ENCODE measurements around the gene CFAP100.

CFAP100 gene

DNA sequence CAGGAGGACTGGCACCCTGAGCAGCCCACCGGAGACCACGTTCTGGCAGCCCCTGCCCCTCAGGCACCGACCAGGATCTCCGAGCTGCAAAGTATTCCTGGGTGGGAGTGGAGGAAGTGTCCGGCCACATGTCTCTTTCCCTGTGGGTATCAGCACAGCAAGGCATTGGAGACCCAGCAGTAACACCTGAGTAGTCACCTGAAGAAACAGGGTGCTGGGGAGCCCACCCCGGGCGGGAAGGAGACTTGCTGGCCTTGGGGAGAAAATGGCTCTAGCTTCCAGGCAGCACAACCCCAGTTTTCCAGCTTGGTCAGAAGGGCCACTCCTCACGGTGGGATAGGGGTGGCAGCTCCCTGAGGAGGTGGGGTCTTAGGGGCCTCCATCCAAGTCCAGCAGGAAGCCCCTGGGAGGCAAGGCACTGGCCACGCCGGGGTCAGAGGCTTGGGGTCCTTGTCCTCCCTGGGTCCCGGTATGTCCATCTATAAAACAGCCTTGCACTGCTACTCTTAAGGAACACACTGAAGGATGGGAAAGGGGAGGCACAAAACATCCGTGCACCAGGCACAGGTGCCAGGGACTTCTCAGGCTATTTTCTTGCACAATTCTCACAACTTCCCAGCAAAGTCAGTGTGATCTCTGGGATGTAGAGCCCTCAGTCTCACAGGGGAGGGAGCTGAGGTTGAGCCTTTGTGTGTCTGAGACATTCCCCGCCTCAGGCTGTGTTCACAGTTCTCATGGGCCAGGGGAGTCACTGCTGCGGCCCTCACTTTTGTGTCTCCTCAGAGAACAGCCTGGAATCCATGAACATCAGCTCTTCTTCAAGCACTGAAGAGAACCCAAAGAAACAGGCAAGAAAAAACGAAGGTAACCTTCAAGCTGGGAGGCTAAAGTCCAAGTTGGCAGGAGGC is 11.9 kb downstream of the CFAP100 start:
- DNase-seq = no peak

DNA sequence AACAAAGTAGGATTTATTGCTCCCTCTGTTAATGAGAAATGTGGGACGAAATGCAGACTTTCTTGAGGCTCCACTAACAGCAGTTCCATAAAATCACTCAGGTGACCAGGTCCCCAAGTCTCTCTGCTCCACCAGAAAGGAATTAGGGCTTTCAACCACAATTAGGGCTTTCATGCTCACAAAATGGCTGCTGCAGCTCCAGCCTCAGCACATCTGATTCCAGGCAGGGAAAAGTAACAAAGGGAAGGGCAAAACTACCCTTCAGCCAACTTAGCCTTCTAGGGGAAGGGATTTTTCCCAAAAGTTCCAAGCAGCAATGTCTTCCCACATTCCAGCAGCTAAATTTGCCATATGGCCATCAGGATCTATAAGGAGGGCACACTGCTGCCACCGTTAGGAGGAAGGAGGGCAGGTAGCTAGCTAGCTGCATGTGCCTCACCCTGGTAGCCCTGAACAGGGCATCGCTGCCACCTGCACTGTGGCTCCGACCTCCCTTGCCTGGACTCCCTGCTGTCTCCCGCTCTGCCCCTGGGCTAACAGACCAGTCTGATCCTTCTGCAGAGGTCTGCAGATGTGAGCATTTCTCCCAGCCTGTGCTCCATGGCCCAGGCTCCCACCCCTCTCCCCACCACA is 12.8 kb downstream of the CFAP100 start:
- DNase-seq = no peak

DNA sequence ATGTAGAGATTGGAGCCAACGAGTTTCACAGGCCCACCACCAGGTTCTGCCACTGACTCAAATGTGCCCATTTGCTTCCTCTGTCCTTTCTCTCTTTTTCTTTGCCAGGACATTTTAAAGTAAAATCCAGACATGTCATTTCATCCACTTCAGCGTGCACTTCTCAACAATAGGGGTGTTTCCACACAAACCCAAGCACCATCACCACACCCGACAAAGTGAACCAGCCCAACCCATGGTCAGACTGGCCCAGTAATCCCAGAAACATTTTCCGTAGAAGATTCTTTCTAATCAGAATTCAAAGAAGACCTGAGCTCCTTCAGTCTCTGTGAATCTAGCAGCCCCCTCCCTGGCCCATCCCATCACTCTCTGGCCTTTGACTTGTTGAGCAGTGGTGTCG is 13.4 kb downstream of the CFAP100 start:
- DNase-seq = no peak

DNA sequence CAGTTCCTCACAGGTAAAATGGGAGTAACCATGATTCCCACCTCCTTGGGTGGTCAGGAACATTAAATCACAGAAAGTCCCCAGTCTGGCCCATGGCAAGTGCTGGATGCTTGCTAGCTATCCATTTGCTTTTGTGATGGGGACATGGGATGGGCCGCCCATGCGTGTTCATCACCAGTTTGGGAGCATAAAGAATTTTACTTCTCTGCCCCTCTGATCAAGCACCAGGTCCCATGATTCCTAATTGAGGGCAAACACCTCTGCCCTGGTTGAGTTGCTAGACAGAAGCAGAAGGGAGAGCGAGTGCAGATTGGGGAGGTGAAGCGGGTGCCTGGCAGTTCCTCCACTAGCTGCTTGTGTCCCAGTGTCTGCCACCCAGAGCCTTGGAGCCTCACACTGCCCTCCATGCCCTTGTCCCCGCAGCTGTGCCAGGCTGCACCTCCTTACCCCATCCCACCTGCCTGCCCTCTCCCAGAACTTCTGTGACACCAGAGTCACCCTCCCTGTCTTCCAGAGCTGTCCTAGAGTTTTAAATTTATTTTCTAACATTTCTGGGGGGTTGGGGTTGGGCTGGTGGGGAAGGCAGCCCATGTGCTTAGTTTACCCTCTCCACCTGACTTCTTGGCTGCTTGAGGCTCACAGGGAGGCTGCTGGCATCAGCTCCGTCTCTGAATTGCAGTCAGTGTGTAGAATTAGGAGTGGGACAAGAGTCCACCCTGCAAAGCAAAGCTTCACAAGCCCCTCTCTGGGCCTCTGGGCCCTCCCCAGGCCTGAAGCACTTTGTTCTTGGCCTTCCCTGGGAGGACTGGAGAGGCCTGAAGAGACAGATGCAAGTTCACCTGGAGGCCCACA is 18.4 kb downstream of the CFAP100 start:
- no peak for DNase-seq

DNA sequence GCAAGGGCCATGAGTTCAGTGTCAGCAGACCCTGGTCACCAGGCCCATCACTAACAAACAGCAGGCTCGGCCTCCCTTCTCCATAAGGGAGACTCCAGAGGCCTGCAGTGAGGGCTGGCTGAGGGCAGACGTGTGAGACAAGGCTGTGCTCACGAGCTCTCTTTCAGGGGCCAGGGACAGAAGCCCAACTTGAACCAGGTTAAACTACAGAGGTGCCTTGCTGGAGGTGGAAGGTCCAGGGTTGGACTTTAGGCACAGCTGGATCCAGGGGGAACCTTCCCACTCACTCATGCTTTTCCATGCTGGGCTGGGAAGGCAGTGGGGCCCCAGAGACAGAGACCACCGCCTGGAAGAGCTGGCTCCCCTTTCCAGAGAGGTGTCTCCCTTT is 19.0 kb downstream of the CFAP100 start:
- DNase-seq = no peak

DNA sequence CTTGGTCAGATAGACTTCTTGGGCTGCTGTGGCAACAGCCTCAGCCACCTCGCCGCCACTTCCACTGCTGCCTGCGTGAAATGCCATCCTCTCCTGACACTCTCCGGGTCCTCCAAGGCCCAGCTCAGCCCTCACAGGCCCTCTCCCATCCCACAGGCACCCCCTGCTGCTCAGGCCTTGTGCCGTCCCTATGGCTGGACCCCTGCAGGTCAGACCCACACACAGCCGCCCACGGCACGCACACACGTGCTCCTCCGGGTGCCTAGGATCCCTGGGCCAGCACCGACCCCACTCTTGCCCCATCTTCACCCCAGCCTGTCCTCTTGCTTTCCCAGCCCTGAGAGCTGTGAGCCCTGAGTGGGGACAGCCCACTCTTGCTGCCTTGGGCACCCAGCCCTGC is 19.7 kb downstream of the CFAP100 start:
- no peak for DNase-seq

DNA sequence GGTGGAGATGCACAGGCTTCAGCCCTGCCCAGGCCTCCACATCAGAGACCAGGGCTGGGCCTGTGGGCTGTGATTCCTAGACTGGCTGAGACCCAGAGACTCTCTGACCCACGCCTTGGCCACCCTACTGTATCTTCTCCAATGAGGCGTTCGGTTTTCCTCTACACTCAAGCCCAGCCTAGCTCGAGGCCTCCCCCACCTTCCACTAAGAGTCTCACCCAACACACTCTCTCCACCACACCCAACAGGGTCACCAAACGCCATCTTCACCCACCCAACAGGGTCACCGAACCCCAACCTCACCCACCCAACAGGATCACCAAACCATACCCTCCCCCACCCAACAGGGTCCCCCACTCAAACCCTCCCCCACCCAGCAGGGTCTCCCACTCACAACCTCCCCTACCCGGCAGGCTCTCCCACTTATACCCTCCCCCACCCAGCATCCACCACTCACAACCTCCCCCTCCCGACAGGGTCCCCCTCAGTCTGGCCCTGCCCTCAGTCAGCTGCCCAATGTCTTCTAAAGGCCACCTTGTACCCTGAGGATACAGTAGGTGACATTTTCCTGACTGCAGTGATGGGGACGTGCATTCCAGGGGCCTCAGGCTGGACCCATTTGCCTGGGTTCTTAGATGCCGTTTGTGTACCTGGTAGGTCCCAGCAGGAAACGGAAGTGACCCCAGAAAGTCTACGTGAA is 20.4 kb downstream of the CFAP100 start:
- DNase-seq = no peak

DNA sequence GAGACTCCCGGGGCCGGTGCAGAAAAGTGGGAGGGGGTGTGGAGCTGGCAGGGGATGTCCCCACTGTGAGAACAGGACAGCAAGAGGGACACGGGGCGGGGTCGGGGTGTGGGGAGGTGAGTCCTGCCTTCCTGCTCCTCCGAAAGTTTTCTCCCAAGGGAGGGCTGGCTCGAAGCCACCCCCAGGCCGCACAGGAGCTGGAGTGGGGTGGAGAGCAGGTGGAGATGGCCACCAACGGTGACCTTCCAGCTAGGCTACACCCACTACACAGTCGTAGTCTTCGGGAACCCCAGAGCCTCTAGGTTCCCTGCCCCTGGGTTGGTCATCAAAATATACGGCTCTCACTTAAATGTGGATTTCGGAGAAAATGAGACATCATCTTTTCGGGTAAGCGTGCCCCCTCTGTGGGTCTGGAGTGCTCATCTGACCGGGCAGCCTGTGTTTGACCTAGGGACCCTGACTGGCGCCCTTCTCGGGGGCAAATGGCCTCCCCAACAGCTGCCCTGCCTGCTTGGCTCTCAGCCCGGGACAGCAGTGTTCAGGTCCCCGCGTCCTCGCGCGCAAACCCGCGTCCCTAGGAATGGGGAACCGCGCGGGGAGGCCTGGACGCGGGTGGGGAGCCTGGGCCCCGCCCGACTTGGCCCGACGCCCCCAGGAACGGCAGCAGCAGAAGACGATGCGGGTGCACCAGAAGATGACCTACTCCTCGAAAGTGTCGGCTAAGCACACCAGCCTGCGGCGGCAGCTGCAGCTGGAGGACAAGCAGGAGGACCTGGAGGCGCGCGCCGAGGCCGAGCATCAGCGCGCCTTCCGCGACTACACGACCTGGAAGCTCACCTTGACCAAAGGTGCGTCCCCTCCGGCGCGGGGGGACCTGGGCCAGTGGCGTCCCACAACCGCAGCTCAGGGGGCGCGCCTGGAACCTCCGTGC is 21.2 kb downstream of the CFAP100 start:
- DNase-seq = no peak

DNA sequence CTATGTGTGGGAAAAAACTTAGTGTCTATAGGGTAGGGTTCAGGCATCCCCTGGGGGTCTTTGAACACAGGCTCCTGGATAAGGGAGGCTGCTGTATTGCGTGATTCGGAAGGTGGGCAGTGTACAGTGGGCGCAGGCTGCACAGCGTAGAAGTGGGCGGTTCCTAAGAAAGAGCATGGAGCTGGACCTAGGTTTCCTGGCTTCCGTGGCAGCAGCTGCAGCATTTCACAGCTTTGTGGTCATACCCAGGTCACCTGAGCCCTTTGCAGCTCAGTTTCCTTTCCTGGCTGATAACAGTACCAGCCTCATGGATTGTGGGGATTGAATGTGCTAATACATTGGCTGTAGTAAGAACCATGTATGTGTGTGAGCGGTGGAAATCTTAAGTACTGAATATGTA is 22.2 kb downstream of the CFAP100 start:
- no peak for DNase-seq

DNA sequence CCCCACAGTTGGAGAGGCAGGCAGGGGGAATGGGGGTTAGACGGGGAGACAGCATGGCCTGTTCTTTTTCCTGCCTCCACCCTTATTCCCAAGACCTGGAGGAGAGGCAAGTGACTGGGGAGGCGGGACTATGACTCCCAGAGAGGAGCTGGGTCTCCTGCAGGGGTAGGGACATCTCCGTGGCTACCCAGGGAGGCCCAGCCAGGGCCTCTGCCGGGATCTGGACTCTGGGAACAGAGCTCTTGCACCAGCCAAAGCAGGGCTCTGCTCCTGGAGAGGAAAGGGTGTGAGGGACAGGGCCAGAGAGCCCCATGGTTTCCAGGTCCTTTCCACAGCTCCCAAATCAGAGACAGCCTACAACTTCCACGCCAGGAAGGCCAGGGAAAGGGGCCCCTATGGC is 22.8 kb downstream of the CFAP100 start:
- no peak for DNase-seq

DNA sequence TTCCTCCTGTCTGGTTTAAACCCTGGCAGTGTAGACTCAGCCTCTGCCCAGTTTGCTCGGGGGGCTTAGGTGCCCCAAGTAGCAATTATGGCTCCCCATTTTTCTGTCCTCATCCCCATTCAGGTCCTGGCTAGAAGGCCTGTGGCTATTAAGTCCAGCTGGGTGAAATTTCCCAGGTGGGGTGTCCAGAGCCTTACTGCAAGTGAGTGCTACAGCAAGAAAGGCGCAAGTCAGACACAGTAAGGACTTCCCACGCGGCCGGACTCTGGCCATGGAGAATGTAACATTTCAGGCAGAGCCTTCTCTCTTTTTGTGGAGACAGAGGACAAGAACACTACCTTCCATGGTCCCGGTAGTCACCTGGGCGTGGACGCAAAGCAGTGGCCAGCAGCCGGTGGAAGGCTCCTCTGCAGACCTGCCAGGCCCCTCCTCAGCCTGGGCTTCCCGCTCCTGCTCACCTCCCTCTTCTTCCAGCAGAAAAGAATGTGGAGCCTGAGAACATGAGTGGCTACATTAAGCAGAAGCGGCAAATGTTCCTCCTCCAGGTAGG is 23.3 kb downstream of the CFAP100 start:
- DNase-seq = no peak

DNA sequence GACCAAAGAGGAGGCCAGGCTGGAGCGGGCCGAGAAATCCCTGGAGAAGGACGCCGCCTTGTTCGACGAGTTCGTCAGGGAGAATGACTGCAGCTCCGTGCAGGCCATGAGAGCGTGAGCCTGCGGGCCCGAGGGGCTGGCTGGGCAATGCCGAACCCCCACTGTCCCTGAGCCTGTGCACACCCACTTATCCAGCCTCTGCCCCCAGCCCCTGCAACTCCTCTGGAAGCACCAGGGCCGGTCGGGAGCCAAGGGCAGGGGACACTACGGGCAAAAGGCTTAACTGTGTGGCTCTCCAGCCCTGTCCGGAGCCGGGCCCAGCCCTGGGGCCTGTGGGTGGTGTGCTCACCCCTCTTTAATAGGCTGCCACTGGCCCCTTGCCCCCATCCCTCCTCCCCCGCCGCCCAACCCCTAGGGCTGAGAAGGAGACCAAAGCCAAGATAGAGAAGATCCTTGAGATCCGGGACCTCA is 24.0 kb downstream of the CFAP100 start:
- DNase-seq = no peak

DNA sequence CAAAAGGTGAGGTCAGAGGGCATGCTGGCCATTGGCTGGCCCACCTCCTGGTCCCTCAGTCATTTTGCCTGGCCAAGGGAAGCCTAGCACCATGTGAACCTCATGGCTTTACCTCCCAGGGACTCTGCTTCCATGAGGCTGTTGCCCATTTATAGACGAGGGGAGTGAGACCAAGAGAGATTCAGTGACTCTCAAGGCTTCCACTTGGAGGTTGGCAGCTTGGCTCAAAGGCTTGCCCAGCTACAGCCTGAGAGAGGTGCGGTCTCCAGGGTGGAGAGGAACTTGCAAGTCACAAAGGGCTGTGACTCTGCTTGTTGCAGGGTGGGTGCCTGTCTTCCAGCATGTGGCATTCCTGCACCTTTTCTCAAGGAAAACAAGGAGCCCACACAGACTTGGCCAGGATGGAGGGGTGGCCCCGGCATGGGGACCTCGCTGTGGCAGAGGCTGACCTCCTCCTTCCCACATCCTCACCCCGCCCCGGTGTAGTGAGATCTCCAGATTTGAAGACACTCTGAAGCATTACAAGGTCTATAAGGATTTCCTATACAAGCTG is 24.5 kb downstream of the CFAP100 start:
- DNase-seq = no peak

DNA sequence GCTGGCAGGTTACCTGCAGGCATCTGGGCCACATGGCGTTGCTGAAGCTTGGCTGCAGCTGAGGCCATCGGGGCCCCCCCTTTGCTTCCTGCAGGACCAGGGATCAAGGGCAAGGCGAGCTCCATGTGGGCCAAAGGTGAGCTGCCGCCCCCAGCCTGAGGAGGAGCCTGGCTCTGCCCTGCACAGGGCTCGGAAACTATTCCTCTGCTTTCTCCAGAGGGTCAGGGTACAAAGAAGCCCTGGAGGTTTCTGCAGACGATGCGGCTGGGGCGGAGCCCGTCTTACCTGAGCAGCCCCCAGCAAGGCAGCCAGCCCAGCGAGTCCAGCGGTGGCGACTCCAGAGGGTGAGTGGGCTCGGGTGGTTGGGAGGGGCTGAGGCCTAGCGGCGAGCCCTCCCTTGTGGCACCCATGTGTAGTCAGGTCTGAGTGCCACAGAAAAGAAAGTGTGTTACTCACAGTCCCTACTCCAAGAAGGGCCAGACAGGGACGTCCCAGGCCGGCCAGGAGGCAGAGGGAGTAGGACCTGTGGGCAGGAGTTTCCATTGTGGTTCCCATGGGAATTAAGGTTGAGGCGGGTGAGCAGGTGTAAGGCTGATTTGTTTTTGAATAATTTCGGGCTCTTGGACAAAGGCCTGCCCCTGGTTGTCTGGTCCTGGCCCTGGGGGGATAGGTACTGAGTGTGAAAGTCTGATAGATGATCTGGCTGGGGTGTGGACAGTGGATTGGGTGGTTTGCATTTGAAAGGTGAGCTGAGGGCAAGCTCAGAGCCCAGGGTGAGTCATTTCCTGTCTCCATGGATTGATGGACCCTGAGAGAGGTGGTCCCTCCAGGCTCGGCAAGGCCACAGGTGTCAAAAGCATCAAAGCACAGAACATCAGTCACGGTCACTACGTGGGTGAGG is 25.4 kb downstream of the CFAP100 start:
- no peak for DNase-seq

DNA sequence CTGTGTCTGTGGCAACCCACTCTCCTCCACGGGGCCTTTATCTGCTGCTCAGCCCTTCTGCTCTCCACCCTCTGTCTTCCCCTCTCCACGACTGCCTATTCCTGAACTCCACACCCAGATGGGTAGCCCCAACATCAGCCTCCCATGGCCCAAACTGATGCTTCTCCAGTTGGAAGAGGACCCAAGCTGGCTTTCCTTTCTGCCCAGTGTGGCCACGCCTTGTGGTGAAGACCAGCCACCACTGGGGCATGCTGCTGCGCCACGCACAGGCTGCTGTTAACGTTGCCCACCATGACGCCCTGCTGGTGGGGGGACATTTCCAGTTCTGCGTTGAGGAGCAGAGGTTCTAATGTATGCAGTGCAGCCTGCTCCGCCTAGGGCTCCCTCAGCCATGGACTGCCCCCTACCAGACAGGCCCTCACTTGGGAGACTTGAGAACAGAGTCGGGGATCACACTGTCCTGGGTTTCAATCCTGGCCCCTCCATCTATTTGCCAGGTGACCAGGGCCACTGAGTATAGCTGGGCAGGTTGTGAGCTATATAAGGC is 26.9 kb downstream of the CFAP100 start:
- no peak for DNase-seq

DNA sequence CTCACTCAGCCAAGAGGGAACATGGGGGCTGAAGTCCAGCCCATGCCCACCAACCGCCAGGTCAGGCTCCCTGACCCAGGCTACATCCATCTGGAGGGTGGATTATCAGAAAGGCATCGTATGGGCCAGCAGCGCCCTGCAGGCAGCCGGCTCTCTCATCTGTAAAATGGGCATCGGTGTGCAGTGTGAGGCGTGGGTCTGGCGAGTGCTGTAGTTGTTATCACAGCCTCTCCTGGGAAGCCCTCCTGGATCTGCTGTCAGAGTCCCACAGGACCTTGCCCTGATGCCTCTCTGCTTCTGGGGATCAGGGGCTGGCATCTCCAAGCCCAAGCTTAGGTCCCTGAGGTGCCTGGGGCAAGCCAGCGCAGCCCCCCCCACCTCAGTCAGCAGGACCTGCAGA is 27.4 kb downstream of the CFAP100 start:
- DNase-seq = no peak

DNA sequence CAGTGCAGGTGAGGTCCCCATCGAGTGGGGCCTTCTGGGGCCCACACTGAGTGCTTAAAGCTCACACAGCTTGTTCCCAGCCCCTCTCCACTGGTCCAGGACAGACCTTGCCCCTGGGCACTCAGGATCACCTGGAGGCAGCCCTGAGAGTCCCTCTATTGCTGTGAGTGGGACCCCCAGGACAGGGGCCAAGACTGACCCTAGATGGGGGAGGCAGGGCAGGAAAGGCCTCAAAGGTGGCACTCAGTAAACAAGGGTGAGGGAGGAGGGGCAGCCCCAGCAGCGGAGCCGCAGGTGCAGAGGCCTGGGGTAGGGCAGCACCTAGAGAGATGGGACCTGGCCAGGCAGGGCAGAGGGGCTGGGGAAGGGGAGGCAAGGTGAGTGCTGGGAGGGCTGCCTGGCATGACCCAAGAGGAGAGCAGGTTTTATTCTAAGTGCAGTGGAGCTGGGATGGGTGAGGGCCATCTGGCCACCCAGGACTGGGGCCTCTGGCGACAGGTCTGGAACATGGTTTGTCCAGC is 27.9 kb downstream of the CFAP100 start:
- DNase-seq = no peak

DNA sequence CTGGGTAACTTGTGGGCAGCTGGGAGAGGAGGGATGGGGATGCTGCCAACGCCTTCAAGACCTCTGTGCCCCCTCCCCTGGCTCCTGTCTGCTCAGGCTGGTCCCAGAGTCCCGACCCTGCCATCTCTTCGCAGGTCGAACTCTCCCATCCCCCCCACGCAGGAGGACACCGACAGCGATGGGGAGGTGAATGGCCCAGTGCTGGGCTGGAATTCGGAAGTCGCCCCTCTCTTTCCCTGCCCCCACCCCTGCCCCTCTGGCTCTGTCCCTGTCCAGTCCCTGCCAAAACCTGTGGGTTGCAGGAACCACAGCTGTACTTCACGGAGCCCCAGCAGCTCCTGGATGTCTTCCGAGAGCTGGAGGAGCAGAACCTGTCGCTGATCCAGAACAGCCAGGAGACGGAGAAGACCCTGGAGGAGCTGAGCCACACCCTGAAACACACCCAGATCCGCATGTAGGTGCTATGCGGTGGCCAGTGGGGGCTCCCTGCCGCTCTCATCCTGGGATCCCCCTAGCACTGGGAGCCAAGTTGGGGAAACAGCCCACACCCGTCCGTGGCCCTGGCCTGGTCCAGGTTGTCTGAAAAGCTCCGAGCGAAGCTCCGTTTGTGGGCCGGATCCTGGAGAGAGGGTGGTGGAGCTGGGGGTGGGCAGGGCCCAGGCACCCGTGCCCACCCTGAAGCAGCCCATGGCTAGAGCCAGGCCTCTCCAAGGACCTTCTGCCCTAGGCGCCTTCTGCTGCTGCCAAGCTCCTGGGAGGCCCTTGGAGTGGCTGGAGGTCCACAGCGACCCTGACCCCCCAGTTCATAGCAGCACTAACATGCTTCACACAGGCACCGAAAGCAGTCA is 28.7 kb downstream of the CFAP100 start:
- DNase-seq = no peak
